Testis (tissue), 3 donors: ENCODE data around the gene STK39. TPM values are rescaled to one million over a fixed set of nuclear protein-coding genes. Genes with fewer than 3 reads are reported as not detected.
A peak's percentile ranks its signal among the peaks of the same experiment; 100 is the strongest.

Experiments
- DNase-seq: peaks from one replicate; pipeline ENCODE4 v3.0.0-alpha.2; 2019
- H3K27ac ChIP-seq, 2 donors: fragments of 200-600 bp; sonication (generic); one replicate each; pipeline ENCODE4 v1.5.1; 2019
- H3K27me3 ChIP-seq: fragments of 200-600 bp; sonication (generic); one replicate; pipeline ENCODE4 v1.5.1; 2019
- H3K36me3 ChIP-seq: fragments of 200-600 bp; sonication (generic); one replicate; pipeline ENCODE4 v1.5.1; 2017; ENCODE audit warnings: low read depth; ENCODE audit errors: missing control alignments
- H3K4me1 ChIP-seq: fragments of 200-600 bp; sonication (generic); one replicate; pipeline ENCODE4 v1.5.1; 2019
- H3K4me3 ChIP-seq, 2 donors: fragments of 200-600 bp; sonication (generic); one replicate each; pipeline ENCODE4 v1.5.1; 2017 to 2019
- H3K9me3 ChIP-seq: fragments of 200-600 bp; sonication (generic); one replicate; pipeline ENCODE4 v1.5.1; 2017
- CTCF ChIP-seq, 3 experiments: fragments of 450-650 bp in 2 of 3; fragments of 200-600 bp in 1 of 3; sonication (generic) in 1 of 3; IDR thresholded peaks; one replicate each; pipeline ENCODE4 v1.5.1; 2016 to 2019; ENCODE audit warnings: antibody characterized with exemption in 3 of 3, mild to moderate bottlenecking in 2 of 3, moderate library complexity in 1 of 3
- POLR2A ChIP-seq: fragments of 450-650 bp; IDR thresholded peaks from one replicate; pipeline ENCODE4 v1.6.1; 2017; ENCODE audit warnings: antibody characterized with exemption, mild to moderate bottlenecking, moderate library complexity
- WGBS, 2 donors: methylation state at CpG; one replicate each; pipeline ENCODE4 v1.1.5; 2018; 5-methylcytosine and 5-hydroxymethylcytosine counted together
- intact Hi-C: fragments of 100-400 bp; cut with DNase I; formaldehyde crosslinking; loops from one replicate; pipeline ENCODE4 v1.15.1; 2023; ENCODE audit warnings: low total_unique reads
- polyA plus RNA-seq: library from polyadenylated mRNA; stranded (reverse); fragments of 350-450 nt; fragmentation: Illumina TruSeq; extraction: RNeasy Lipid Tissue Mini Kit (QIAGEN cat#74804); gene quantifications from one replicate; pipeline ENCODE4 v1.2.3, GENCODE V29; 2014; ENCODE audit warnings: low read depth, low replicate concordance; ENCODE audit not compliant: insufficient read depth
- total RNA-seq, 2 donors: library from RNA; depleted of rRNA; stranded (reverse); fragments of >200 nt; gene quantifications; one replicate each; pipeline ENCODE4 v1.2.3, GENCODE V29; 2016

Gene STK39
- total and polyA plus RNA-seq, 3 donors from 2014 or later, result 26.4 to 70.7 (median 41.8) TPM

- Histone ChIP-seq H3K27me3 (no peaks in the 10 kb centered on the region), H3K27ac (no peak overlapping the region), H3K4me1 (no peaks in the 10 kb centered on the region), H3K4me3 (no peak overlapping the region), H3K9me3 (no peaks in the 10 kb centered on the region), H3K36me3 (no peaks in the 10 kb centered on the region)
- 85 to 89% methylated on average over 3 of the region's 3 CpGs for WGBS, 2 donors
- DNase-seq, result no peak
- intact Hi-C loops, result no loop called here
- no peak for TF ChIP-seq CTCF (IDR thresholded peaks at IDR 0.05)
- TF ChIP-seq POLR2A, result no peak
Measured at GRCh38 chr2:168254158-168254935, 7.0 kb upstream of the STK39 start.

GRCh38 chr2:168253379-168253778 lies 6.0 kb upstream of the STK39 start:
- WGBS, 2 donors, result 84 to 89% methylated on average over 2 of the region's 2 CpGs
- intact Hi-C loops, result no loop called here
- Histone ChIP-seq H3K27me3 (no peaks in the 10 kb centered on the region), H3K36me3 (no peaks in the 10 kb centered on the region), H3K27ac (no peak overlapping the region), H3K4me3 (no peak overlapping the region), H3K4me1 (no peaks in the 10 kb centered on the region), H3K9me3 (no peaks in the 10 kb centered on the region)
- DNase-seq, result no peak
- TF ChIP-seq POLR2A, result no peak

GRCh38 chr2:168252976-168253375 lies 5.6 kb upstream of the STK39 start:
- H3K4me1 ChIP-seq, result no peaks in the 10 kb centered on the region
- H3K4me3 ChIP-seq, result no peak overlapping the region
- no peaks in the 10 kb centered on the region for H3K36me3 ChIP-seq
- no peaks in the 10 kb centered on the region for H3K27me3 ChIP-seq
- no peak for DNase-seq
- no peak for TF ChIP-seq CTCF (IDR thresholded peaks at IDR 0.05)
- intact Hi-C loops, result no loop called here
- no peak overlapping the region for H3K27ac ChIP-seq
- no peaks in the 10 kb centered on the region for H3K9me3 ChIP-seq

- H3K27ac ChIP-seq, result peak overlapping the region; percentile 64 to 92
- intact Hi-C loops, result no loop called here
- peak overlapping the region; percentile 65 to 79 for H3K4me3 ChIP-seq
- TF ChIP-seq POLR2A (no peak), CTCF (IDR thresholded peaks at IDR 0.05) (no peak)
- H3K4me1 ChIP-seq, result no peaks in the 10 kb centered on the region
- H3K9me3 ChIP-seq, result no peaks in the 10 kb centered on the region
- no peaks in the 10 kb centered on the region for H3K36me3 ChIP-seq
- peak; percentile 69 for DNase-seq
- H3K27me3 ChIP-seq, result no peaks in the 10 kb centered on the region
- 0% methylated on average over 47 to 87 of the region's 95 CpGs for WGBS, 2 donors
Measured at GRCh38 chr2:168246483-168247340, 683 bp downstream of the STK39 start.

- Histone ChIP-seq H3K36me3 (no peaks in the 10 kb centered on the region), H3K27me3 (no peaks in the 10 kb centered on the region), H3K4me3 (peak overlapping the region; percentile 65 to 79), H3K27ac (peak overlapping the region; percentile 64 to 92), H3K4me1 (no peaks in the 10 kb centered on the region), H3K9me3 (no peaks in the 10 kb centered on the region)
- DNase-seq, result no peak
- WGBS, 2 donors, result 10% methylated on average over 11 of the region's 11 CpGs
- TF ChIP-seq CTCF (IDR thresholded peaks at IDR 0.05) (no peak), POLR2A (no peak)
- intact Hi-C loops, result no loop called here
Measured at GRCh38 chr2:168246072-168246482, 1.3 kb downstream of the STK39 start.
